A673 (cell line): ENCODE measurements around the gene KRT40.

Source experiments
- CTCF ChIP-seq: fragments of 300-800, 200-600 bp; sonication (generic); conservative IDR thresholded peaks from 2 replicates; pipeline ENCODE4 v1.5.1; 2017; ENCODE audit warnings: low read depth, mild to moderate bottlenecking, antibody characterized with exemption, low read length, moderate library complexity, mixed read lengths
- EZH2 ChIP-seq: fragments of 200-600 bp; sonication (generic); IDR thresholded peaks from 2 replicates; pipeline ENCODE4 v1.6.1; 2017; ENCODE audit warnings: borderline replicate concordance, low read depth, mild to moderate bottlenecking, mixed read lengths, antibody characterized with exemption, low read length; ENCODE audit not compliant: poor library complexity, severe bottlenecking

GRCh38 chr17:40958086-40958953, 25.8 kb downstream of the KRT40 start:
- TF ChIP-seq CTCF (no peak), EZH2 (no peak)
